Neural cell (in vitro differentiated cells): ENCODE results near the gene RBMS3. TPM values are rescaled to one million over a fixed set of nuclear protein-coding genes. Genes with fewer than 3 reads are reported as not detected.

Experiments used
- H2AFZ ChIP-seq: fragments of 200-600, 300-800 bp; sonication (generic), shearing (Covaris generic); 2 replicates; pipeline ENCODE4 v1.6.0; 2014; ENCODE audit warnings: low read depth, mild to moderate bottlenecking, antibody characterized with exemption, low read length, moderate library complexity
- H3F3A ChIP-seq: fragments of 200-600 bp; shearing (Covaris generic); 2 replicates; pipeline ENCODE4 v1.6.1; 2016; ENCODE audit warnings: mild to moderate bottlenecking, moderate library complexity, mixed read lengths, antibody characterized with exemption, low read length; ENCODE audit not compliant: insufficient read depth, poor library complexity, severe bottlenecking
- H3K27ac ChIP-seq: fragments of 200-600, 300-800 bp; sonication (generic), shearing (Covaris generic); 2 replicates; pipeline ENCODE4 v1.5.1; 2014; ENCODE audit warnings: mild to moderate bottlenecking, low read length, moderate library complexity
- H3K27me3 ChIP-seq: fragments of 300-800, 200-600 bp; sonication (generic), shearing (Covaris generic); 2 replicates; pipeline ENCODE4 v1.6.0; 2014; ENCODE audit warnings: mild to moderate bottlenecking, low read depth, low read length, moderate library complexity; ENCODE audit not compliant: insufficient read depth
- H3K36me3 ChIP-seq: fragments of 300-800, 200-600 bp; sonication (generic), shearing (Covaris generic); 2 replicates; pipeline ENCODE4 v1.5.1; 2014; ENCODE audit warnings: mild to moderate bottlenecking, antibody characterized with exemption, low read length, moderate library complexity; ENCODE audit not compliant: insufficient read depth
- H3K4me2 ChIP-seq: fragments of 300-800, 200-600 bp; sonication (generic), shearing (Covaris generic); 2 replicates; pipeline ENCODE4 v1.6.0; 2014; ENCODE audit warnings: mild to moderate bottlenecking, low read length
- H3K4me3 ChIP-seq: fragments of 300-800, 200-600 bp; sonication (generic), shearing (Covaris generic); 2 replicates; pipeline ENCODE4 v1.5.1; 2014; ENCODE audit warnings: mild to moderate bottlenecking, low read length, moderate library complexity
- H3K79me2 ChIP-seq: fragments of 200-600 bp; shearing (Covaris generic); replicated peaks from 2 replicates; pipeline ENCODE4 v1.6.0; 2014; ENCODE audit warnings: mild to moderate bottlenecking, low read length, moderate library complexity; ENCODE audit not compliant: insufficient read depth
- H3K9ac ChIP-seq: fragments of 300-800, 200-600 bp; sonication (generic), shearing (Covaris generic); 2 replicates; pipeline ENCODE4 v1.6.1; 2016; ENCODE audit warnings: mild to moderate bottlenecking, low read length, mixed read lengths
- H3K9me2 ChIP-seq: fragments of 200-600 bp; shearing (Covaris generic); 2 replicates; pipeline ENCODE4 v1.6.1; 2016; ENCODE audit warnings: mild to moderate bottlenecking, low read length, mixed read lengths; ENCODE audit not compliant: insufficient read depth
- H3K9me3 ChIP-seq: fragments of 200-600, 300-800 bp; sonication (generic), shearing (Covaris generic); 2 replicates; pipeline ENCODE4 v1.6.1; 2016; ENCODE audit warnings: mild to moderate bottlenecking, mixed run types, low read length, moderate library complexity, mixed read lengths
- H4K20me1 ChIP-seq: fragments of 200-600 bp; shearing (Covaris generic); 2 replicates; pipeline ENCODE4 v1.6.1; 2016; ENCODE audit warnings: mild to moderate bottlenecking, mixed run types; ENCODE audit not compliant: insufficient read depth
- CTCF ChIP-seq: fragments of 450-650 bp; IDR thresholded peaks from 2 replicates; pipeline ENCODE4 v1.5.1; 2014; ENCODE audit warnings: antibody characterized with exemption, mild to moderate bottlenecking, moderate library complexity; ENCODE audit not compliant: poor library complexity, severe bottlenecking
- EP300 ChIP-seq: fragments of 450-650 bp; conservative IDR thresholded peaks from 2 replicates; pipeline ENCODE4 v1.6.1; 2014; ENCODE audit warnings: antibody characterized with exemption, mild to moderate bottlenecking, moderate library complexity; ENCODE audit not compliant: poor library complexity, severe bottlenecking
- EZH2 ChIP-seq: fragments of 200-600, 300-800 bp; shearing (Covaris generic), sonication (generic); IDR thresholded peaks from 2 replicates; pipeline ENCODE4 v1.6.1; 2014; ENCODE audit warnings: antibody characterized with exemption, low read length, borderline replicate concordance, mild to moderate bottlenecking; ENCODE audit not compliant: insufficient read depth, poor library complexity, severe bottlenecking
- MXI1 ChIP-seq: fragments of 450-650 bp; conservative IDR thresholded peaks from 2 replicates; pipeline ENCODE4 v1.6.1; 2014; ENCODE audit warnings: antibody characterized with exemption, mild to moderate bottlenecking; ENCODE audit not compliant: poor library complexity, severe bottlenecking
- POLR2AphosphoS5 ChIP-seq: IDR thresholded peaks from 2 replicates; pipeline ENCODE4 v1.6.1; 2012
- RAD21 ChIP-seq: fragments of 450-650 bp; conservative IDR thresholded peaks from 2 replicates; pipeline ENCODE4 v1.6.1; 2014; ENCODE audit warnings: antibody characterized with exemption, mild to moderate bottlenecking, moderate library complexity
- SMC3 ChIP-seq: fragments of 450-650 bp; conservative IDR thresholded peaks from 2 replicates; pipeline ENCODE4 v1.6.1; 2014; ENCODE audit warnings: antibody characterized with exemption, mild to moderate bottlenecking, moderate library complexity; ENCODE audit not compliant: poor library complexity
- TAF1 ChIP-seq: IDR thresholded peaks from 2 replicates; pipeline ENCODE4 v1.6.1; 2012; ENCODE audit warnings: low read depth
- polyA plus RNA-seq: library from polyadenylated mRNA; depleted of rRNA; stranded (reverse); fragments of >200 nt; gene quantifications from 2 replicates; pipeline ENCODE4 v1.2.3, GENCODE V29; 2014
- TF ChIP-seq, protein P1 (sequence below): IDR thresholded peaks from 2 replicates; pipeline ENCODE4 v1.6.1; 2012; ENCODE audit warnings: borderline replicate concordance

The RBMS3 gene
- polyA plus RNA-seq, 1 donor from 2014 or later = 0.53 TPM

DNA sequence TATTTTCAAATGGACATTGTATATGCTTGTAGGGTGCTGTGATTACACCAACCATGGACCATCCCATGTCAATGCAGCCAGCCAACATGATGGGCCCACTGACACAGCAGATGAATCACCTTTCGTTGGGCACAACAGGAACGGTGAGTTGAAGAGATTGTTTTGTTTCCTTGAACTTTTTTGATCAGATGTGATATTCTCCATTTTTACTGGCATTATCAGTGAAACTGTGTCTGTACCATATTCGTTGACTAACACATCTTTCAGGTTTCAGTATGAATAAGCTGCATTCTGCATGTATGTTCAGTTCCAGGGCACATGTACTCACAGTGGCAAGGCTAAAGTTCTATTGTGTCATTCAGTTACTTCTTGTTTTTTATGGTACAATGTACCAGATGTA lies 655.2 kb downstream of the RBMS3 start:
- TF ChIP-seq TAF1 (no peak), SMC3 (no peak), EZH2 (no peak), CTCF (no peak), MXI1 (no peak), RAD21 (no peak), POLR2AphosphoS5 (no peak), EP300 (no peak)
- TF ChIP-seq, protein P1, sequence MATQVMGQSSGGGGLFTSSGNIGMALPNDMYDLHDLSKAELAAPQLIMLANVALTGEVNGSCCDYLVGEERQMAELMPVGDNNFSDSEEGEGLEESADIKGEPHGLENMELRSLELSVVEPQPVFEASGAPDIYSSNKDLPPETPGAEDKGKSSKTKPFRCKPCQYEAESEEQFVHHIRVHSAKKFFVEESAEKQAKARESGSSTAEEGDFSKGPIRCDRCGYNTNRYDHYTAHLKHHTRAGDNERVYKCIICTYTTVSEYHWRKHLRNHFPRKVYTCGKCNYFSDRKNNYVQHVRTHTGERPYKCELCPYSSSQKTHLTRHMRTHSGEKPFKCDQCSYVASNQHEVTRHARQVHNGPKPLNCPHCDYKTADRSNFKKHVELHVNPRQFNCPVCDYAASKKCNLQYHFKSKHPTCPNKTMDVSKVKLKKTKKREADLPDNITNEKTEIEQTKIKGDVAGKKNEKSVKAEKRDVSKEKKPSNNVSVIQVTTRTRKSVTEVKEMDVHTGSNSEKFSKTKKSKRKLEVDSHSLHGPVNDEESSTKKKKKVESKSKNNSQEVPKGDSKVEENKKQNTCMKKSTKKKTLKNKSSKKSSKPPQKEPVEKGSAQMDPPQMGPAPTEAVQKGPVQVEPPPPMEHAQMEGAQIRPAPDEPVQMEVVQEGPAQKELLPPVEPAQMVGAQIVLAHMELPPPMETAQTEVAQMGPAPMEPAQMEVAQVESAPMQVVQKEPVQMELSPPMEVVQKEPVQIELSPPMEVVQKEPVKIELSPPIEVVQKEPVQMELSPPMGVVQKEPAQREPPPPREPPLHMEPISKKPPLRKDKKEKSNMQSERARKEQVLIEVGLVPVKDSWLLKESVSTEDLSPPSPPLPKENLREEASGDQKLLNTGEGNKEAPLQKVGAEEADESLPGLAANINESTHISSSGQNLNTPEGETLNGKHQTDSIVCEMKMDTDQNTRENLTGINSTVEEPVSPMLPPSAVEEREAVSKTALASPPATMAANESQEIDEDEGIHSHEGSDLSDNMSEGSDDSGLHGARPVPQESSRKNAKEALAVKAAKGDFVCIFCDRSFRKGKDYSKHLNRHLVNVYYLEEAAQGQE = no peak
- Histone ChIP-seq H3K9me3 (no peaks in the 10 kb centered on the region), H3K9me2 (no peaks in the 10 kb centered on the region), H3K4me3 (no peak overlapping the region), H3F3A (no peaks in the 10 kb centered on the region), H3K27me3 (no peaks in the 10 kb centered on the region), H3K36me3 (no peaks in the 10 kb centered on the region), H4K20me1 (no peaks in the 10 kb centered on the region), H3K79me2 (no peaks in the 10 kb centered on the region), H3K4me2 (no peak overlapping the region), H2AFZ (no peak overlapping the region), H3K27ac (no peak overlapping the region), H3K9ac (no peak overlapping the region)

DNA sequence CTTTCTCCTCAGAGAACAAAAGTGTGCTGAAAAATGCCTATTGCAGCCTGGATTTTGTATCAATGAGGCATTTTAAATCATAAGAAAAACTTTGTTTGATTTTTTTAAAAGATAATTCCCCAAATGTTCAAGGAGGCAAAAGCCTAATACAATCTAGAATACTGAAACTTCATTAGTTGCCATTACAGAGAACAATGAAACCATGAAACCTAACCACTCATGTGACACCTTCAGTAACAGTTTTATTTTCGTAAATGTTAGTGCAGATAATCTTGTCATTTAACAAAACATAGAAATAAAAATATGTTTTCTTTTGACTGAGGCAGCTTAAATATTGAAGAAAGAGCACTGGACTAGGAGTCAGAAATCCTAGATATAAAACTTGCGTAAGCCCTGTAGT lies 655.9 kb downstream of the RBMS3 start:
- Histone ChIP-seq H3K4me3 (no peak overlapping the region), H3K27me3 (no peaks in the 10 kb centered on the region), H2AFZ (no peak overlapping the region), H4K20me1 (no peaks in the 10 kb centered on the region), H3K4me2 (no peak overlapping the region), H3K9me3 (no peaks in the 10 kb centered on the region), H3K79me2 (no peaks in the 10 kb centered on the region), H3K27ac (no peak overlapping the region), H3K36me3 (no peaks in the 10 kb centered on the region), H3K9me2 (no peaks in the 10 kb centered on the region), H3F3A (no peaks in the 10 kb centered on the region), H3K9ac (no peak overlapping the region)
- TF ChIP-seq, protein P1 = no peak
- TF ChIP-seq EP300 (no peak), RAD21 (no peak), CTCF (no peak), SMC3 (no peak), POLR2AphosphoS5 (no peak), MXI1 (no peak), EZH2 (no peak), TAF1 (no peak)
